ENCODE results near the gene PRR5L. TPM values are rescaled to one million over a fixed set of nuclear protein-coding genes. Genes with fewer than 3 reads are reported as not detected.

Gene PRR5L
- total RNA-seq, 4 donors from 2014 or later, result 8.8 to 29.7 (median 9.4) TPM

GRCh38 chr11:36438126-36438525 lies 142.0 kb downstream of the PRR5L start:
- no peaks in the 10 kb centered on the region for H3K4me1 ChIP-seq
- peaks cover 0 to 23% (median 0%) of the 10 kb centered on the region in 3 donors for H3K36me3 ChIP-seq
- WGBS, 2 donors, result 86 to 89% methylated on average over 5 of the region's 5 CpGs
- no peak overlapping the region for H3K27ac ChIP-seq
- H3K9me3 ChIP-seq, result peaks cover 0 to 7% (median 0%) of the 10 kb centered on the region in 4 donors
- DNase-seq (ENCODE audit: low spot score in 2 of 2), result no peak
- TF ChIP-seq EP300 (IDR thresholded peaks at IDR 0.05) (no peak), CTCF (IDR thresholded peaks at IDR 0.05) (no peak)
- H3K4me3 ChIP-seq, result no peak overlapping the region
- no peaks in the 10 kb centered on the region for H3K27me3 ChIP-seq

DNA sequence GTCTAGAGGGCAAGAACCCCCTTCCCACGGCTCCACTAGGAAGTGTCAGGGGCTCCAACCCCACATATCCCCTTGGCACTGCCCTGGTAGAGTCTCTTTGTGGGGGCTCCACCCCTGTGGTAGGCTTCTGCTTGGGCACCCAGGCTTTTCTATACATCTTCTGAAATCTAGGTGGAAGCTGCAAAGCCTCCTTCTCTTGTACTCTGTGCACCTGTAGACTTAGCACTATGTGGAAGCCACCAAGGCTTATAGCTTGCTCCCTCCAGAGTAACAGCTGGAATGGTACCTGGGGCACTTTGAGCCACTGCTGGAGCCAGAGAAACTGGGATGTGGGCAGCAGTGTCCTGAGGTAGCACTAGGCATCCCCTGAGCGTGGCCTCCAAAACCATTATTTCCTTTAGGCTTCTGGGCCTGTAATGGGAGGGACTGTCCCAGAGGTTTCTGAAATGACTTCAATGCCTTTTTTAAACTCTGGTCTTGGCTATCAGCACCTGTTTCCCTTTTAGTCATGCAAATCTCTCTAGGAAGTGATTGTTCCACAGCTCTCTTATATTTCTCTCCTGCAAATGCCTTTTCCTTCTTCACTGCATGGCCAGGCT lies 145.6 kb downstream of the PRR5L start:
- peaks cover 0 to 29% (median 0%) of the 10 kb centered on the region in 3 donors for H3K36me3 ChIP-seq
- no peaks in the 10 kb centered on the region for H3K4me1 ChIP-seq
- WGBS, 2 donors, result 100% methylated on average over 2 of the region's 2 CpGs
- no peak overlapping the region for H3K27ac ChIP-seq
- no peak overlapping the region for H3K4me3 ChIP-seq
- no peak for DNase-seq (ENCODE audit: low spot score in 2 of 2)
- H3K27me3 ChIP-seq, result no peaks in the 10 kb centered on the region
- no peak for TF ChIP-seq CTCF (IDR thresholded peaks at IDR 0.05)
- no peak for TF ChIP-seq POLR2A (IDR thresholded peaks at IDR 0.05)
- no peak for TF ChIP-seq EP300 (IDR thresholded peaks at IDR 0.05)
- peaks cover 0 to 7% (median 0%) of the 10 kb centered on the region in 4 donors for H3K9me3 ChIP-seq

GRCh38 chr11:36443661-36444060 lies 147.6 kb downstream of the PRR5L start:
- H3K9me3 ChIP-seq, result peaks cover 0 to 7% (median 0%) of the 10 kb centered on the region in 4 donors
- no peaks in the 10 kb centered on the region for H3K27me3 ChIP-seq
- no peak for DNase-seq (ENCODE audit: low spot score in 2 of 2)
- H3K4me3 ChIP-seq, result no peak overlapping the region
- TF ChIP-seq CTCF (IDR thresholded peaks at IDR 0.05) (no peak), POLR2A (IDR thresholded peaks at IDR 0.05) (no peak), EP300 (IDR thresholded peaks at IDR 0.05) (no peak)
- H3K27ac ChIP-seq, result no peak overlapping the region
- WGBS, 2 donors, result 55 to 71% methylated on average over 2 of the region's 2 CpGs
- H3K36me3 ChIP-seq, result peaks cover 0 to 29% (median 0%) of the 10 kb centered on the region in 3 donors
- H3K4me1 ChIP-seq, result no peaks in the 10 kb centered on the region

GRCh38 chr11:36446135-36446534 lies 150.0 kb downstream of the PRR5L start:
- no peak overlapping the region for H3K4me3 ChIP-seq
- WGBS, 2 donors, result 96% methylated on average over 7 of the region's 7 CpGs
- no peak overlapping the region for H3K27ac ChIP-seq
- peaks cover 0 to 21% (median 0%) of the 10 kb centered on the region in 3 donors for H3K36me3 ChIP-seq
- TF ChIP-seq CTCF (IDR thresholded peaks at IDR 0.05) (no peak), POLR2A (IDR thresholded peaks at IDR 0.05) (no peak), EP300 (IDR thresholded peaks at IDR 0.05) (no peak)
- DNase-seq (ENCODE audit: low spot score in 2 of 2), result no peak
- H3K9me3 ChIP-seq, result peaks cover 0 to 7% (median 0%) of the 10 kb centered on the region in 4 donors
- H3K27me3 ChIP-seq, result no peaks in the 10 kb centered on the region
- H3K4me1 ChIP-seq, result peaks cover 0 to 19% (median 10%) of the 10 kb centered on the region in 4 donors

- WGBS, 2 donors, result 39 to 57% methylated on average over 2 of the region's 2 CpGs
- no peaks in the 10 kb centered on the region for H3K9me3 ChIP-seq
These were observed 151.4 kb downstream of the PRR5L start for GRCh38 chr11:36447514-36447913.

More at GRCh38 chr11:36447514-36447913, 151.4 kb downstream of the PRR5L start:
- DNase-seq (ENCODE audit: low spot score in 2 of 2), result no peak
- H3K27ac ChIP-seq, result no peak overlapping the region
- peaks cover 0 to 25% (median 13%) of the 10 kb centered on the region in 4 donors for H3K4me1 ChIP-seq
- TF ChIP-seq EP300 (IDR thresholded peaks at IDR 0.05) (no peak), POLR2A (IDR thresholded peaks at IDR 0.05) (no peak), CTCF (IDR thresholded peaks at IDR 0.05) (no peak)
- no peaks in the 10 kb centered on the region for H3K27me3 ChIP-seq
- peaks cover 0 to 20% (median 0%) of the 10 kb centered on the region in 3 donors for H3K36me3 ChIP-seq
- H3K4me3 ChIP-seq, result no peak overlapping the region

Measured in tibial nerve (tissue), 4 donors.